SH-SY5Y (cell line): ENCODE results near the gene KLHL41.

Experiments used
- GATA2 ChIP-seq: IDR thresholded peaks from 2 replicates; pipeline ENCODE4 v1.6.1; 2011; ENCODE audit warnings: mild to moderate bottlenecking, low read depth, low read length
- GATA3 ChIP-seq: IDR thresholded peaks from 2 replicates; pipeline ENCODE4 v1.6.1; 2011; ENCODE audit warnings: low read depth, mild to moderate bottlenecking, low read length, moderate library complexity

DNA sequence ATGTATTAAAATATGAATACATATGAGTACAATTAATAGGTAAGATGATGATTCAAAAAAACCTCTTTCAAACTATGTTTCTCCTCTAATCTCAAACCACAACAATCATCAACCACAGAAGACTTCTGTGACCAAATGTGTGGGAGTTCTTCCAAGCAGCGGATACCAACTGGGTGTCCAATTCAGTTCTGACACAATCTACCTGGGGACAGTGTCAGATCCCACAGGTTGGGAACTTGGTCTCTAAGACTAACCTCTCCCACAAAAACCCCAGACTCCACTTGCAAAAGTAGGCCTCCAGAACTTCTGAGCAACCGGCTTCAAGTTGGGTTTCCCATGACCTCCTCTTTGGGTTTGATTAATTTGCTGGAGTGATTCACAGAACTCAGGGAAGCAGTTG, 37.3 kb downstream of the KLHL41 start:
- TF ChIP-seq GATA2 (no peak), GATA3 (no peak)
